ENCODE data around the gene CABLES2.

The CABLES2 gene

GRCh38 chr20:62345681-62346370, 61.3 kb downstream of the CABLES2 start:
- DNase-seq, result no peak

- DNase-seq, result no peak
Measured at GRCh38 chr20:62344782-62345181, 62.3 kb downstream of the CABLES2 start.

GRCh38 chr20:62344092-62344491, 63.0 kb downstream of the CABLES2 start:
- no peak for DNase-seq

GRCh38 chr20:62342910-62343309, 64.2 kb downstream of the CABLES2 start:
- DNase-seq, result no peak

- no peak for DNase-seq
Measured at GRCh38 chr20:62339647-62340062, 67.4 kb downstream of the CABLES2 start.

Data from T-helper 9 cell (primary cell).